Caco-2 (cell line): ENCODE measurements around the gene MYDGF. TPM values are rescaled to one million over a fixed set of nuclear protein-coding genes. Genes with fewer than 3 reads are reported as not detected.

Experiments
- BruUV-seq: library from RNA; stranded (reverse); fragments of 400-500 nt; replicated peaks from 2 replicates; lab custom pipeline; 2021; lab: Mats Ljungman, UMichigan
- CTCF ChIA-PET: fragments of 300-600 bp; sonication (Branson Sonifier 250); formaldehyde crosslinking; loops from one replicate; lab custom pipeline; 2022; ENCODE audit warnings: antibody characterized with exemption; lab: Charles Lee
- POLR2A ChIA-PET: fragments of 300-600 bp; sonication (Branson Sonifier 250); formaldehyde crosslinking; loops from one replicate; lab custom pipeline; 2022; ENCODE audit warnings: antibody characterized with exemption; lab: Charles Lee
- DNase-seq, 2 experiments: peaks; one replicate each; pipeline versions ENCODE4 v3.0.0 to v3.0.0-alpha.2; 2020 to 2022
- H3K27me3 ChIP-seq: replicated peaks from 2 replicates; pipeline ENCODE4 v1.6.0; 2011; ENCODE audit warnings: low read length; ENCODE audit not compliant: control insufficient read depth, insufficient read depth
- H3K36me3 ChIP-seq: 2 replicates; pipeline ENCODE4 v1.5.1; 2011; ENCODE audit warnings: low read length; ENCODE audit not compliant: control insufficient read depth, insufficient read depth
- H3K4me1 ChIP-seq: fragments of 250-450 bp; sonication (Bioruptor Pico); 2 replicates; pipeline ENCODE4 v1.5.1; 2020; ENCODE audit warnings: mild to moderate bottlenecking
- H3K4me3 ChIP-seq: 2 replicates; pipeline ENCODE4 v1.5.1; 2011; ENCODE audit warnings: low read depth, mild to moderate bottlenecking, control low read depth, low read length
- H3K9me3 ChIP-seq: fragments of 250-450 bp; sonication (Bioruptor Pico); 2 replicates; pipeline ENCODE4 v1.5.1; 2020; ENCODE audit warnings: mild to moderate bottlenecking, moderate library complexity
- H3K27ac Mint-ChIP-seq: one replicate; pipeline ENCODE4 v1.8.0; 2022; ENCODE audit warnings: mixed read lengths; ENCODE audit not compliant: unreplicated experiment
- H3K27me3 Mint-ChIP-seq: one replicate; pipeline ENCODE4 v1.8.0; 2022; ENCODE audit warnings: mixed read lengths; ENCODE audit not compliant: insufficient read depth, unreplicated experiment
- H3K36me3 Mint-ChIP-seq: one replicate; pipeline ENCODE4 v1.8.0; 2022; ENCODE audit warnings: mild to moderate bottlenecking, mixed read lengths; ENCODE audit not compliant: insufficient read depth, unreplicated experiment
- H3K4me1 Mint-ChIP-seq: one replicate; pipeline ENCODE4 v1.8.0; 2022; ENCODE audit warnings: low read depth, mixed read lengths; ENCODE audit not compliant: unreplicated experiment
- H3K4me3 Mint-ChIP-seq: one replicate; pipeline ENCODE4 v1.8.0; 2022; ENCODE audit warnings: mild to moderate bottlenecking, moderate library complexity, mixed read lengths; ENCODE audit not compliant: unreplicated experiment
- H3K9me3 Mint-ChIP-seq: one replicate; pipeline ENCODE4 v1.8.0; 2022; ENCODE audit warnings: mixed read lengths; ENCODE audit not compliant: unreplicated experiment
- intact Hi-C: fragments of 100-400 bp; cut with micrococcal nuclease; formaldehyde crosslinking; loops from one replicate; pipeline ENCODE4 v1.10.0; 2022; ENCODE audit not compliant: unreplicated experiment
- total RNA-seq: library from RNA; stranded (reverse); gene quantifications from 2 replicates; pipeline ENCODE4 v1.2.3, GENCODE V29; 2022
- TF ChIP-seq, protein P1 (sequence below), 2 experiments: fragments of 200-600 bp in 1 of 2; IDR thresholded peaks; 1 replicate in 1 of 2; 2 replicates in 1 of 2; pipeline versions ENCODE4 v1.5.1 to v1.8.0; 2011 to 2022; ENCODE audit warnings: antibody characterized with exemption in 1 of 2, control low read depth in 1 of 2, inconsistent platforms in 1 of 2, low read depth in 1 of 2, low read length in 1 of 2, mild to moderate bottlenecking in 1 of 2, moderate library complexity in 1 of 2; ENCODE audit not compliant: insufficient read depth in 1 of 2, severe bottlenecking in 1 of 2, unreplicated experiment in 1 of 2

MYDGF gene
- total RNA-seq, 1 experiment from 2014 or later, result 106 TPM

DNA sequence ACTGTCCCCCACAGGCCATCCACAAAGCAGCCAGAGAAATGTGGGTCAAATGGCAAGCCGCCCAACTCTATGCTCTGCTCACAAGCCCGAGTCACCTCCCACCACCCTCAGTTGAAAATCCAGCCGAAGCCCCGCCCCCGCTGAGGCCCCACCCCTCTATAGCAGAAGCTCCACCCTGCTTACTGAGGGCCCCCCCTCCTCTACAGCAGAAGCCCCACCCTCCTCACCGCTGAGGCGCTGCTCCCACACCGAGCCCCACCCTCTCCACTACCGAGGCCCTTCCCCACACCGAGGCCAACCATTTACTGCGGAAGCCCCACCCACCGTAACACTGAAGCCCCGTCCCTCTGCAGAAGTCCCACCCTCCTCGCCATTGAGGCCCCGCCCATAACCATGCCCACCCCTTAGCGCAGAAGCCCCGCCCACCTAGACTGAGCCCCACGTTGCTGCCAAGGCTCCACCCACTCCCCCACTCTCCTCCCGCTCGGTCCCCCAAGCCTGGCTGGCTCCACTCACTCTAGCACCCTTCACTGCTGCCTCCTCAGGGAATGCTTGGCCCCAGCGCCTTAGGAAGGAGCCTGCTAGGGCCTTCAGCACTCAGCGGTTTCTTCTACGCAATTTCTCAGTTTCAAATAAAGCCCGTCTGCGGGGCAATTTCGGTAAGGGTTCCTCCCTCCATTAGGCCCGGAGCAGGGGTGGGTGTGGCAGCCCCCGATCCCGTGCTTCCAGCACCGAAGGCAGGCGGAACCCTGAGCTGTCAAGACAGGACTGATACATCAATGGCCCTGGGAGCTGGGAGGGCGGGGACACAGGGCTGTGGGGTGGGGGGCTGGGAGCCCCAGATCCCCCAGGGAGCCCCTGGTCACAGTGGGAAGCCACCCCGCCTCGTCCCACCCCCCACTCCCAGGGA lies 9.0 kb upstream of the MYDGF start:
- H3K36me3 ChIP-seq, result no peaks in the 10 kb centered on the region
- peaks cover 34% of the 10 kb centered on the region for H3K36me3 Mint-ChIP-seq
- DNase-seq, result peak; percentile 35 to 49
- no TSS peak for BruUV-seq
- H3K9me3 Mint-ChIP-seq, result no peaks in the 10 kb centered on the region
- H3K4me1 ChIP-seq, result no peaks in the 10 kb centered on the region
- no peak overlapping the region for H3K4me3 ChIP-seq
- H3K27me3 ChIP-seq, result no peaks in the 10 kb centered on the region
- H3K4me3 Mint-ChIP-seq, result no peak overlapping the region
- H3K4me1 Mint-ChIP-seq, result no peaks in the 10 kb centered on the region
- POLR2A ChIA-PET, result no interaction called here
- no peaks in the 10 kb centered on the region for H3K9me3 ChIP-seq
- CTCF ChIA-PET, result no interaction called here
- TF ChIP-seq, protein P1, sequence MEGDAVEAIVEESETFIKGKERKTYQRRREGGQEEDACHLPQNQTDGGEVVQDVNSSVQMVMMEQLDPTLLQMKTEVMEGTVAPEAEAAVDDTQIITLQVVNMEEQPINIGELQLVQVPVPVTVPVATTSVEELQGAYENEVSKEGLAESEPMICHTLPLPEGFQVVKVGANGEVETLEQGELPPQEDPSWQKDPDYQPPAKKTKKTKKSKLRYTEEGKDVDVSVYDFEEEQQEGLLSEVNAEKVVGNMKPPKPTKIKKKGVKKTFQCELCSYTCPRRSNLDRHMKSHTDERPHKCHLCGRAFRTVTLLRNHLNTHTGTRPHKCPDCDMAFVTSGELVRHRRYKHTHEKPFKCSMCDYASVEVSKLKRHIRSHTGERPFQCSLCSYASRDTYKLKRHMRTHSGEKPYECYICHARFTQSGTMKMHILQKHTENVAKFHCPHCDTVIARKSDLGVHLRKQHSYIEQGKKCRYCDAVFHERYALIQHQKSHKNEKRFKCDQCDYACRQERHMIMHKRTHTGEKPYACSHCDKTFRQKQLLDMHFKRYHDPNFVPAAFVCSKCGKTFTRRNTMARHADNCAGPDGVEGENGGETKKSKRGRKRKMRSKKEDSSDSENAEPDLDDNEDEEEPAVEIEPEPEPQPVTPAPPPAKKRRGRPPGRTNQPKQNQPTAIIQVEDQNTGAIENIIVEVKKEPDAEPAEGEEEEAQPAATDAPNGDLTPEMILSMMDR (IDR thresholded peaks at IDR 0.05; ENCODE audit: insufficient read depth in 1 of 2, low read depth in 1 of 2, low read length in 1 of 2, severe bottlenecking in 1 of 2, unreplicated experiment in 1 of 2), result no peak
- intact Hi-C loops, result no loop called here
- no peaks in the 10 kb centered on the region for H3K27me3 Mint-ChIP-seq
- H3K27ac Mint-ChIP-seq, result no peak overlapping the region

- intact Hi-C loops, result no loop called here
- Histone ChIP-seq H3K9me3 (no peaks in the 10 kb centered on the region), H3K27me3 (no peaks in the 10 kb centered on the region), H3K4me3 (no peak overlapping the region), H3K36me3 (no peaks in the 10 kb centered on the region), H3K4me1 (no peaks in the 10 kb centered on the region)
- no peak overlapping the region for H3K27ac Mint-ChIP-seq
- H3K4me3 Mint-ChIP-seq, result no peak overlapping the region
- DNase-seq, result peak; percentile 57 to 64
- H3K36me3 Mint-ChIP-seq, result peaks cover 27% of the 10 kb centered on the region
- no peaks in the 10 kb centered on the region for H3K9me3 Mint-ChIP-seq
- no peaks in the 10 kb centered on the region for H3K27me3 Mint-ChIP-seq
- BruUV-seq, result no TSS peak
- ChIA-PET CTCF (no interaction called here), POLR2A (no interaction called here)
- no peaks in the 10 kb centered on the region for H3K4me1 Mint-ChIP-seq
- TF ChIP-seq, protein P1 (IDR thresholded peaks at IDR 0.05; ENCODE audit: insufficient read depth in 1 of 2, low read depth in 1 of 2, low read length in 1 of 2, severe bottlenecking in 1 of 2, unreplicated experiment in 1 of 2), result peak; percentile 44 to 50
Observed at GRCh38 chr19:4676955-4677731, 7.0 kb upstream of the MYDGF start.

DNA sequence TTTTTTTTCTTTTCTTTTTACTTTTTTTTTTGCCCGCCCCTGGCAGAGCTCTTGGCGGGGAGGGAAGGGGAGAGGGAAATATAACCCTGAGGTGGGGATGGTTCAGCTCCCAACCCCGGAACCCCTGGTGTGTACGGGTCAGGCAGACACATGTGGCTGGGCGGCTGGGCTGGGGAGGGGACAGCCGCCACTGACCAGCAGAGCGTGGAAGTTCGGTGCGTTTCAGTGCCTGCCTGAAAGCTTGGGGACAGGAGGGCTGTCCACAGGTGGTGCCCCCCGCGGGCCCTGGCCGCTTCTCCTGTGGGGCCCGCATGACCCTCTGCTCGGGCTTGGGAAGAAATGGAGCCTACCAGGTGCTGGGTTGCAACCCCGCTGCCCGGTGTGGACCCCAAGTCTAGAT lies 5.2 kb upstream of the MYDGF start:
- no peak overlapping the region for H3K4me3 Mint-ChIP-seq
- H3K9me3 Mint-ChIP-seq, result no peaks in the 10 kb centered on the region
- H3K4me1 Mint-ChIP-seq, result no peaks in the 10 kb centered on the region
- ChIA-PET CTCF (no interaction called here), POLR2A (no interaction called here)
- TF ChIP-seq, protein P1 (IDR thresholded peaks at IDR 0.05; ENCODE audit: insufficient read depth in 1 of 2, low read depth in 1 of 2, low read length in 1 of 2, severe bottlenecking in 1 of 2, unreplicated experiment in 1 of 2), result no peak
- no peaks in the 10 kb centered on the region for H3K27me3 Mint-ChIP-seq
- H3K36me3 Mint-ChIP-seq, result peaks cover 23% of the 10 kb centered on the region
- TSS peak; percentile 91 for BruUV-seq
- intact Hi-C loops, result no loop called here
- Histone ChIP-seq H3K27me3 (no peaks in the 10 kb centered on the region), H3K9me3 (no peaks in the 10 kb centered on the region), H3K36me3 (no peaks in the 10 kb centered on the region), H3K4me1 (peaks cover 8% of the 10 kb centered on the region), H3K4me3 (no peak overlapping the region)
- DNase-seq, result no peak
- H3K27ac Mint-ChIP-seq, result no peak overlapping the region
